Measurements from ENCODE around the gene HIVEP1. TPM values are rescaled to one million over a fixed set of nuclear protein-coding genes. Genes with fewer than 3 reads are reported as not detected.

The HIVEP1 gene
- total and polyA plus RNA-seq, 5 donors from 2014 or later: 3.9 to 96.4 (median 7.2) TPM

DNA sequence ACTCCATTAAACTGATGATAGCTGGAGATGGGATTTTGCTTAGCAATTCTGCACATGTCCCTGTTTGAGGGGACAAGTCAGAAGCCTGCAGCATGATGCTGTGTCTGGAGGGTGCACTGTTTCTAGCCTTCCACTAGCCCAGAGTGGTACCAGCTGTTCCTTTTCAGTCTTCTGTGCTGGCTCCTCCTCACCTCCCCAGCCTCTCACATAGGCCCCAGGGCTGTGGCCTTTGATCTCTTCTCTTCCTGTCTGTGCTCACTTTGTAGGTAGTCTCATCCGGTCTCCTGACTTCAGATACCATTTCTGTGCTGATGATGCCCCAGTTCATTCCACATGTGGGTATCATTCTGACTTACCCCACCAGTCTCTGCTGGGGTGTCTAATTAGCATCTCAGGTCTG lies 126.3 kb downstream of the HIVEP1 start:
- H3K27me3 Mint-ChIP-seq: no peaks in the 10 kb centered on the region
- H3K4me1 Mint-ChIP-seq: peaks cover 20 to 33% (median 32%) of the 10 kb centered on the region in 4 donors
- peak overlapping the region in 2 of 4 donors; percentile 15 to 56 for H3K4me3 Mint-ChIP-seq

DNA sequence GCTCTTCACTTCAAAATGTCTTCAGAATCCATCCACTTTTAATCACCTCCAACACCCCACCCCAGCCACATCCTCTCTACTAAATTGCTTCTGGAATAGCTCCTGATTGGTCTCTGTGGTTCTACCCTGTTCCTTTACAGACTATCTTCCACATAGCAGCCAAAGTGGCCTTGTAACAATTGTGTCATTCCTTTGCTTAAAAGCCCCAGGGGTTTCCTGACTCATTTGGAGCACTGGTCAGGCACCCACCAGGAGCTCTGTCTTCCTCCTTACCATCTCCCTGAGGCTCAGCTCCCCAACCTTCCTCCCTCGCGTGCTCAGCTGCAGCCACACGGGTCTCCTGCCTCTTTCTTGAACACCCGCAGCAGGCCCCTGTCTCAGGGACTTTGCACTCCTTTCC lies 126.8 kb downstream of the HIVEP1 start:
- Mint-ChIP-seq H3K4me1 (peaks cover 20 to 33% (median 32%) of the 10 kb centered on the region in 4 donors), H3K9me3 (peaks cover 0 to 4% (median 1%) of the 10 kb centered on the region in 7 donors), H3K36me3 (peaks cover 43% of the 10 kb centered on the region), H3K4me3 (peak overlapping the region in 2 of 4 donors; percentile 15 to 56), H3K27me3 (no peaks in the 10 kb centered on the region), H3K27ac (peak overlapping the region in 2 of 3 donors; percentile 72 to 75)
- H3K4me3 ChIP-seq (ENCODE audit: low read depth, low read length): no peak overlapping the region
- peaks cover 15% of the 10 kb centered on the region for H3K4me1 ChIP-seq (ENCODE audit: control insufficient read depth, insufficient read depth, low read length, poor library complexity, severe bottlenecking)
- H3K36me3 ChIP-seq (ENCODE audit: control insufficient read depth, insufficient read depth, low read length): peaks cover 22% of the 10 kb centered on the region
- ATAC-seq (ENCODE audit: low read depth in 2 of 2): no peak
- no peaks in the 10 kb centered on the region for H3K27me3 ChIP-seq (ENCODE audit: control insufficient read depth, insufficient read depth, low read length)
- no peak for DNase-seq
- no peaks in the 10 kb centered on the region for H3K9me3 ChIP-seq (ENCODE audit: control insufficient read depth in 2 of 2, low read length in 2 of 2)
- H3K27ac ChIP-seq (ENCODE audit: insufficient read depth, low read length, poor library complexity, severe bottlenecking): no peak overlapping the region

More for the DNA sequence above, 126.3 kb downstream of the HIVEP1 start:
- Histone ChIP-seq H3K36me3 (ENCODE audit: control insufficient read depth, insufficient read depth, low read length) (peaks cover 22% of the 10 kb centered on the region), H3K9me3 (ENCODE audit: control insufficient read depth in 2 of 2, low read length in 2 of 2) (no peaks in the 10 kb centered on the region), H3K27ac (ENCODE audit: insufficient read depth, low read length, poor library complexity, severe bottlenecking) (no peak overlapping the region), H3K4me1 (ENCODE audit: control insufficient read depth, insufficient read depth, low read length, poor library complexity, severe bottlenecking) (peaks cover 15% of the 10 kb centered on the region), H3K27me3 (ENCODE audit: control insufficient read depth, insufficient read depth, low read length) (no peaks in the 10 kb centered on the region), H3K4me3 (ENCODE audit: low read depth, low read length) (no peak overlapping the region)
- DNase-seq (peak; percentile 30 to 91 (median 70)), ATAC-seq (ENCODE audit: low read depth in 2 of 2) (peak; percentile 100)
- peaks cover 0 to 4% (median 1%) of the 10 kb centered on the region in 7 donors for H3K9me3 Mint-ChIP-seq
- peak overlapping the region; percentile 64 to 75 (median 72) for H3K27ac Mint-ChIP-seq
- peaks cover 43% of the 10 kb centered on the region for H3K36me3 Mint-ChIP-seq

DNA sequence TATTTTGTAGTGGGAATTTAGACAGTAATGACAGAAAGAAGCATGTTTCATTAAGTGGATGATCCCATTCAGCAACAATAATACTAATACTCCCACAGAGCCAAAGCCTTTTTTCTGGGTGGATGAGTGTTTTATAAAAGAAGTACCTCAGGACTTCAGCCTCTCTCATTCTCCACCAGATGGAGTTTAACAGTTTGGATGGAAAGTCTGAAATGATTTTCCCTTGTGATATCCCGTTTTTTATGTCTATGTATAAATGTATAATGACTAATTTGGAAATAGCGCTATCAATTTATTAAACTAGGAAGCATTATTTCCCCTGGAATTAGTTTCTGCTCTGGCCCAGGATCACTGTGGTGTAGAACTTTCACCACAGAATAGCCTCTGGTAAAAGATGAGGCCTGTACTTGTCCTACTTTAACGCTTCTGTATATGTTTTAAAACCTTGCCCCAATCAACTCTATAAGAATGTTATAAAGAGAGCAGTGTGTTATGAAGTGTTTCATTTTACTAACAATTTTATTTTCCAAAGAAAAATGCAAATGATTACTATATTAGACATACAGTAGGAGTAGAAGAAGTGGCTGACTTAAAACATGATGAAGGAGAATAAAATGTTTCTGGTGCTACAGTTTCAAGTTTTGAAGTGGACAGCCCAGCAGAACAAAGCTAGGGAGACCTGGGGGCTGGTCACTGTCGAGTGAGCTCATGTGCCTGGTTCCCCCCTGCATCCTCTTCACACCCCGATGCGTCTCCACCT lies 135.6 kb downstream of the HIVEP1 start:
- Histone ChIP-seq H3K27me3 (ENCODE audit: control insufficient read depth, insufficient read depth, low read length) (no peaks in the 10 kb centered on the region), H3K27ac (ENCODE audit: insufficient read depth, low read length, poor library complexity, severe bottlenecking) (no peak overlapping the region), H3K4me3 (ENCODE audit: low read depth, low read length) (no peak overlapping the region), H3K9me3 (ENCODE audit: control insufficient read depth in 2 of 2, low read length in 2 of 2) (no peaks in the 10 kb centered on the region), H3K4me1 (ENCODE audit: control insufficient read depth, insufficient read depth, low read length, poor library complexity, severe bottlenecking) (no peaks in the 10 kb centered on the region), H3K36me3 (ENCODE audit: control insufficient read depth, insufficient read depth, low read length) (peaks cover 2% of the 10 kb centered on the region)
- H3K4me1 Mint-ChIP-seq: peaks cover 4 to 18% (median 11%) of the 10 kb centered on the region in 4 donors
- H3K36me3 Mint-ChIP-seq: peaks cover 5% of the 10 kb centered on the region
- H3K4me3 Mint-ChIP-seq: no peak overlapping the region
- H3K27me3 Mint-ChIP-seq: no peaks in the 10 kb centered on the region
- peak overlapping the region in 1 of 3 donors; percentile 16 for H3K27ac Mint-ChIP-seq
- ATAC-seq (ENCODE audit: low read depth in 2 of 2) (no peak), DNase-seq (no peak)
- H3K9me3 Mint-ChIP-seq: no peaks in the 10 kb centered on the region

- H3K36me3 ChIP-seq (ENCODE audit: control insufficient read depth, insufficient read depth, low read length): peaks cover 2% of the 10 kb centered on the region
- H3K27me3 ChIP-seq (ENCODE audit: control insufficient read depth, insufficient read depth, low read length): no peaks in the 10 kb centered on the region
- H3K4me3 ChIP-seq (ENCODE audit: low read depth, low read length): no peak overlapping the region
- no peaks in the 10 kb centered on the region for H3K4me1 ChIP-seq (ENCODE audit: control insufficient read depth, insufficient read depth, low read length, poor library complexity, severe bottlenecking)
- no peaks in the 10 kb centered on the region for H3K27me3 Mint-ChIP-seq
- DNase-seq (no peak), ATAC-seq (ENCODE audit: low read depth in 2 of 2) (no peak)
- H3K36me3 Mint-ChIP-seq: peaks cover 5% of the 10 kb centered on the region
- no peak overlapping the region for H3K27ac ChIP-seq (ENCODE audit: insufficient read depth, low read length, poor library complexity, severe bottlenecking)
- no peaks in the 10 kb centered on the region for H3K9me3 ChIP-seq (ENCODE audit: control insufficient read depth in 2 of 2, low read length in 2 of 2)
- no peaks in the 10 kb centered on the region for H3K9me3 Mint-ChIP-seq
- H3K4me1 Mint-ChIP-seq: peaks cover 8 to 18% (median 14%) of the 10 kb centered on the region in 4 donors
- peak overlapping the region in 1 of 3 donors; percentile 16 for H3K27ac Mint-ChIP-seq
- no peak overlapping the region for H3K4me3 Mint-ChIP-seq
Measured at GRCh38 chr6:12148317-12148801, 136.2 kb downstream of the HIVEP1 start.

- Histone ChIP-seq H3K27me3 (ENCODE audit: control insufficient read depth, insufficient read depth, low read length) (no peaks in the 10 kb centered on the region), H3K36me3 (ENCODE audit: control insufficient read depth, insufficient read depth, low read length) (peaks cover 2% of the 10 kb centered on the region), H3K4me3 (ENCODE audit: low read depth, low read length) (no peak overlapping the region), H3K27ac (ENCODE audit: insufficient read depth, low read length, poor library complexity, severe bottlenecking) (no peak overlapping the region), H3K4me1 (ENCODE audit: control insufficient read depth, insufficient read depth, low read length, poor library complexity, severe bottlenecking) (no peaks in the 10 kb centered on the region), H3K9me3 (ENCODE audit: control insufficient read depth in 2 of 2, low read length in 2 of 2) (no peaks in the 10 kb centered on the region)
- no peak overlapping the region for H3K4me3 Mint-ChIP-seq
- no peak for ATAC-seq (ENCODE audit: low read depth in 2 of 2)
- H3K27me3 Mint-ChIP-seq: no peaks in the 10 kb centered on the region
- peaks cover 9% of the 10 kb centered on the region for H3K36me3 Mint-ChIP-seq
- H3K9me3 Mint-ChIP-seq: no peaks in the 10 kb centered on the region
- no peak for DNase-seq
- H3K4me1 Mint-ChIP-seq: peaks cover 11 to 19% (median 18%) of the 10 kb centered on the region in 4 donors
- peak overlapping the region in 2 of 3 donors; percentile 45 for H3K27ac Mint-ChIP-seq
Measured at GRCh38 chr6:12148841-12149240, 136.7 kb downstream of the HIVEP1 start.

DNA sequence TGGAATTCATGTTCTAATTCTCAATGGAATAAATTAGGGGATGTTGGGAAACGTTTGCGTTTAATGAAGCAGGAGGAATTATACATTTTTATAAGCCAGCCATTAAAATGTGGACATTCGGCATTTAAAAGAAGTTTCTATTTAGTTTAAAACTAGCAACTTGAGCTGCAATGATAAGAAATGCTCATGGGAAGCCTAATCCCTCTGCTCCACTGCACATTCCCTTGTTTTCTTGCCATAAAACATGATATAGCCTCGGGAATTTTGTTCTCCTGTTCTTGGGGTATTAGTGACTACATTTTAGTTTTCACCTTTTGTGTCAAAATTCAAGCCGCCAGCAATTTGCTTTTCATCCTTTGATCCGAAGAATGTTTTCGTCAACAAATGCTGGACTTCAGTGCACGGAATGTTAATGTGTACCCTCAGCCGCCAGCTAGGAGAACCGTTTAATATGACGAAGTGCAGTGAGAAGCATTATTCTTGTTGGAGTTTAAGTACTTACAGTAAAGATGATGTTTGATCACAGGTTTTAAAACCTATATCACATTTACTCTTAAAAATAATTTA lies 137.9 kb downstream of the HIVEP1 start:
- Histone ChIP-seq H3K9me3 (ENCODE audit: control insufficient read depth in 2 of 2, low read length in 2 of 2) (no peaks in the 10 kb centered on the region), H3K27ac (ENCODE audit: insufficient read depth, low read length, poor library complexity, severe bottlenecking) (no peak overlapping the region), H3K4me1 (ENCODE audit: control insufficient read depth, insufficient read depth, low read length, poor library complexity, severe bottlenecking) (no peaks in the 10 kb centered on the region), H3K4me3 (ENCODE audit: low read depth, low read length) (no peak overlapping the region), H3K36me3 (ENCODE audit: control insufficient read depth, insufficient read depth, low read length) (peaks cover 2% of the 10 kb centered on the region), H3K27me3 (ENCODE audit: control insufficient read depth, insufficient read depth, low read length) (no peaks in the 10 kb centered on the region)
- ATAC-seq (ENCODE audit: low read depth in 2 of 2) (no peak), DNase-seq (no peak)
- Mint-ChIP-seq H3K27ac (peak overlapping the region in 1 of 3 donors; percentile 45), H3K4me1 (peaks cover 15 to 27% (median 19%) of the 10 kb centered on the region in 4 donors), H3K9me3 (no peaks in the 10 kb centered on the region), H3K36me3 (peaks cover 12% of the 10 kb centered on the region), H3K27me3 (no peaks in the 10 kb centered on the region), H3K4me3 (no peak overlapping the region)

- no peaks in the 10 kb centered on the region for H3K9me3 ChIP-seq (ENCODE audit: control insufficient read depth in 2 of 2, low read length in 2 of 2)
- peaks cover 2% of the 10 kb centered on the region for H3K36me3 ChIP-seq (ENCODE audit: control insufficient read depth, insufficient read depth, low read length)
- no peaks in the 10 kb centered on the region for H3K27me3 Mint-ChIP-seq
- H3K4me3 Mint-ChIP-seq: no peak overlapping the region
- peaks cover 16% of the 10 kb centered on the region for H3K36me3 Mint-ChIP-seq
- ATAC-seq (ENCODE audit: low read depth in 2 of 2) (no peak), DNase-seq (peak; percentile 15 to 48 (median 32))
- peak overlapping the region in 1 of 3 donors; percentile 56 for H3K27ac Mint-ChIP-seq
- H3K27ac ChIP-seq (ENCODE audit: insufficient read depth, low read length, poor library complexity, severe bottlenecking): no peak overlapping the region
- peaks cover 0 to 2% (median 0%) of the 10 kb centered on the region in 7 donors for H3K9me3 Mint-ChIP-seq
- no peaks in the 10 kb centered on the region for H3K27me3 ChIP-seq (ENCODE audit: control insufficient read depth, insufficient read depth, low read length)
- H3K4me3 ChIP-seq (ENCODE audit: low read depth, low read length): no peak overlapping the region
- H3K4me1 ChIP-seq (ENCODE audit: control insufficient read depth, insufficient read depth, low read length, poor library complexity, severe bottlenecking): peaks cover 3% of the 10 kb centered on the region
- H3K4me1 Mint-ChIP-seq: peaks cover 19 to 36% (median 23%) of the 10 kb centered on the region in 4 donors
Measured at GRCh38 chr6:12150812-12151432, 138.8 kb downstream of the HIVEP1 start.

Measured in CD4-positive, CD25-positive, alpha-beta regulatory T cell (primary cell).